Kidney (tissue), 14 donors: ENCODE data around the gene FBLN1. TPM values are rescaled to one million over a fixed set of nuclear protein-coding genes. Genes with fewer than 3 reads are reported as not detected.
"Not testable (repeated sequence)": the region's sequence is repeated elsewhere in the genome, so short reads cannot be mapped to it uniquely, and the experiment has no call there.

Source experiments
- DNase-seq, 5 donors: peaks; one replicate each; pipeline ENCODE4 v3.0.0-alpha.2; 2013 to 2020
- FAIRE-seq: peaks from 2 replicates; lab custom pipeline; 2012; peaks lifted over from hg19 to GRCh38; lab: Jason Lieb, UNC
- H3K27ac ChIP-seq, 2 donors: one replicate each; pipeline ENCODE4 v1.7.0; 2013; ENCODE audit warnings: low read depth in 2 of 2, low read length in 2 of 2, inconsistent platforms in 1 of 2
- H3K27me3 ChIP-seq: one replicate; pipeline ENCODE4 v1.7.1; 2013; ENCODE audit warnings: low read length, inconsistent platforms; ENCODE audit not compliant: control insufficient read depth, insufficient read depth
- H3K36me3 ChIP-seq, 3 donors: one replicate each; pipeline versions ENCODE4 v1.7.0 to v1.7.1; 2013; ENCODE audit warnings: low read length in 3 of 3, control low read depth in 1 of 3, inconsistent platforms in 1 of 3; ENCODE audit not compliant: insufficient read depth in 3 of 3, control insufficient read depth in 2 of 3
- H3K4me1 ChIP-seq, 3 donors: one replicate each; pipeline versions ENCODE4 v1.7.0 to v1.7.1; 2013; ENCODE audit warnings: low read length in 3 of 3, inconsistent platforms in 1 of 3, low read depth in 1 of 3; ENCODE audit not compliant: control insufficient read depth in 2 of 3, insufficient read depth in 2 of 3
- H3K4me3 ChIP-seq, 3 donors: one replicate each; pipeline versions ENCODE4 v1.7.0 to v1.8.1; 2013; ENCODE audit warnings: low read length in 3 of 3, control low read depth in 1 of 3, inconsistent platforms in 1 of 3
- H3K9ac ChIP-seq, 3 donors: one replicate each; pipeline versions ENCODE4 v1.7.0 to v1.7.1; 2013; ENCODE audit warnings: low read length in 3 of 3, control low read depth in 1 of 3, inconsistent platforms in 1 of 3
- H3K9me3 ChIP-seq, 3 donors: one replicate each; pipeline versions ENCODE4 v1.7.0 to v1.7.1; 2013; ENCODE audit warnings: low read length in 3 of 3, control low read depth in 1 of 3, inconsistent platforms in 1 of 3; ENCODE audit not compliant: control insufficient read depth in 2 of 3, insufficient read depth in 1 of 3
- CTCF ChIP-seq: IDR thresholded peaks from 3 replicates; pipeline ENCODE4 v1.5.1; 2012; ENCODE audit warnings: mild to moderate bottlenecking, moderate library complexity, borderline replicate concordance; ENCODE audit not compliant: insufficient read depth; ENCODE audit errors: extremely low read depth
- intact Hi-C: fragments of 100-400 bp; cut with DNase I; formaldehyde crosslinking; loops from one replicate; pipeline ENCODE4 v1.11.1; 2022
- polyA plus RNA-seq: library from polyadenylated mRNA; stranded (reverse); fragments of 350-450 nt; fragmentation: Illumina TruSeq; extraction: RNeasy Lipid Tissue Mini Kit (QIAGEN cat#74804); gene quantifications from one replicate; pipeline ENCODE4 v1.2.3, GENCODE V29; 2014; ENCODE audit warnings: low read depth, low replicate concordance; ENCODE audit not compliant: insufficient read depth
- total RNA-seq: library from RNA; stranded (reverse); fragmentation: NEBNext Ultra II Directional; extraction: Animal tissue kit (Norgen Biotek cat#: 25700); gene quantifications from one replicate; pipeline ENCODE4 v1.2.1, GENCODE V29; 2021
- donor health status: control.
- donor health status: control.
- donor health status: control.
- donor health status: control.
- donor health status: control.
- donor health status: DM: yes; HTN: yes; CAD: no.
- donor health status: Normal renal cell carcinoma (clear cell type).

FBLN1 gene
- total and polyA plus RNA-seq, 2 donors from 2014 or later: 23.3 to 105 TPM

GRCh38 chr22:45553351-45554039 is 50.8 kb downstream of the FBLN1 start:
- no peak for FAIRE-seq
- H3K9ac ChIP-seq: no peak overlapping the region

GRCh38 chr22:45554040-45554406 is 51.3 kb downstream of the FBLN1 start:
- Histone ChIP-seq H3K4me3 (no peak overlapping the region), H3K36me3 (no peaks in the 10 kb centered on the region), H3K4me1 (peaks cover 0 to 9% (median 3%) of the 10 kb centered on the region in 3 donors), H3K9me3 (no peaks in the 10 kb centered on the region), H3K27ac (no peak overlapping the region), H3K9ac (no peak overlapping the region), H3K27me3 (no peaks in the 10 kb centered on the region)
- DNase-seq: peak in 1 of 5 donors; percentile 77
- intact Hi-C loops: loop anchor here (10.0 kb wide), 2 partner anchors 109 to 279 kb away; no protein-coding TSS in a partner anchor
- FAIRE-seq: no peak
- TF ChIP-seq CTCF: no peak

More at GRCh38 chr22:45553351-45554039, 50.8 kb downstream of the FBLN1 start:
- H3K4me1 ChIP-seq: peaks cover 0 to 9% (median 3%) of the 10 kb centered on the region in 3 donors
- peak; percentile 79 for TF ChIP-seq CTCF
- peak; percentile 88 to 93 (median 89) for DNase-seq
- no peak overlapping the region for H3K4me3 ChIP-seq
- H3K9me3 ChIP-seq: no peaks in the 10 kb centered on the region
- peak overlapping the region; percentile 41 to 48 for H3K27ac ChIP-seq
- intact Hi-C loops: loop anchor here (10.0 kb wide), 2 partner anchors 109 to 279 kb away; no protein-coding TSS in a partner anchor
- H3K36me3 ChIP-seq: no peaks in the 10 kb centered on the region
- H3K27me3 ChIP-seq: no peaks in the 10 kb centered on the region

DNA sequence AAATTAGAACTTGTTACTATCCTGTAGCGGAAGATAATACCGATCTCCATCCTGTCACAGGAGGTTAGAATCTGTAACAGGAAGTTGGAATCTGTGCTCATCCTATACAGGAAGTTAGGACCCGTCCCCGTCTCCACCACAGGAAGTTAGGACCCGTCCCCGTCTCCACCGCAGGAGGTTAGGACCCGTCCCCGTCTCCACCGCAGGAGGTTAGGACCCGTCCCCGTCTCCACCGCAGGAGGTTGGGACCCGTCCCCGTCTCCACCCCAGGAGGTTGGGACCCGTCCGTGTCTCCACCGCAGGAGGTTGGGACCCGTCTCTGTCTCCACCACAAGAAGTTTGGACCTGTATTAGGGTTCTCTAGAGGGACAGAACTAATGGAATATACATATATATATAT is 52.2 kb downstream of the FBLN1 start:
- H3K27me3 ChIP-seq: no peaks in the 10 kb centered on the region
- no peak for TF ChIP-seq CTCF
- no peak overlapping the region for H3K4me3 ChIP-seq
- DNase-seq: peak in 1 of 5 donors; percentile 30
- intact Hi-C loops: loop anchor here (10.0 kb wide), 2 partner anchors 110 to 280 kb away; no protein-coding TSS in a partner anchor
- H3K9ac ChIP-seq: no peak overlapping the region
- H3K9me3 ChIP-seq: no peaks in the 10 kb centered on the region
- H3K4me1 ChIP-seq: peaks cover 0 to 9% (median 3%) of the 10 kb centered on the region in 3 donors
- H3K27ac ChIP-seq: no peak overlapping the region
- FAIRE-seq: no peak
- H3K36me3 ChIP-seq: no peaks in the 10 kb centered on the region

DNA sequence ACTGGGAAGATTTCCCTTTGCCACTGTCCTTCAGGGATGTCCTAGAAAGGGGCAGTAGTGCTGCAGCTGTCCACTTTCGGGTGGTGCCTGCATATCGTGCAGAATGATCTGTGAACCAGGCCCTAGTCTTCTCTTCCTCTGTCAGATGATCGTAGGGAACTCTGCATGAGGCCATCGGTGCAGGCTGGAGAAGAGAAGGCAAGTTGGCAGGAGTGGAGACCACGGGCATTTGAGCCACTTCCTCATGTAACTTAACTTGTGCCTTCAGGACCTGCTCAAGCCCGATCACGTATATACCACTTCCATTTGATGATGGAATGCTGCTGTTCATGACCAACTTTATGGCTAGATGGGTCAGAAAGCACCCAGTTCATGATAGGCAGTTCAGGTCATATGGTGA is 55.2 kb downstream of the FBLN1 start:
- not testable (repeated sequence) for H3K36me3 ChIP-seq, H3K4me1 ChIP-seq, H3K27ac ChIP-seq, FAIRE-seq, H3K9ac ChIP-seq, H3K27me3 ChIP-seq, H3K9me3 ChIP-seq, H3K4me3 ChIP-seq
- intact Hi-C loops: loop anchor here (10.0 kb wide), 2 partner anchors 113 to 283 kb away; no protein-coding TSS in a partner anchor
- peak in 1 of 5 donors; percentile 32 for DNase-seq

GRCh38 chr22:45560092-45560491 is 57.4 kb downstream of the FBLN1 start:
- H3K27ac ChIP-seq, FAIRE-seq, H3K4me3 ChIP-seq, H3K4me1 ChIP-seq, H3K9ac ChIP-seq, DNase-seq, intact Hi-C loops, H3K36me3 ChIP-seq, H3K27me3 ChIP-seq, H3K9me3 ChIP-seq: not testable (repeated sequence)

GRCh38 chr22:45560761-45561160 is 58.1 kb downstream of the FBLN1 start:
- H3K27me3 ChIP-seq, FAIRE-seq, H3K9ac ChIP-seq, H3K4me1 ChIP-seq, H3K4me3 ChIP-seq, intact Hi-C loops, H3K36me3 ChIP-seq, H3K27ac ChIP-seq, H3K9me3 ChIP-seq: not testable (repeated sequence)
- DNase-seq: peak in 1 of 5 donors; percentile 39
